Astrocyte (in vitro differentiated cells and primary cell): ENCODE measurements around the gene MBNL3. TPM values are rescaled to one million over a fixed set of nuclear protein-coding genes. Genes with fewer than 3 reads are reported as not detected.

Source experiments
- DNase-seq: peaks from one replicate; pipeline ENCODE4 v3.0.0-alpha.2; 2010; ENCODE audit warnings: low read depth
- FAIRE-seq: peaks from 2 replicates; lab custom pipeline; 2011; peaks lifted over from hg19 to GRCh38; lab: Jason Lieb, UNC
- H2AFZ ChIP-seq: 2 replicates; pipeline ENCODE4 v1.6.0; 2012; ENCODE audit warnings: low read depth, low read length, inconsistent platforms
- H3K27ac ChIP-seq: 2 replicates; pipeline ENCODE4 v1.5.1; 2011; ENCODE audit warnings: low read depth, low read length, inconsistent platforms
- H3K27me3 ChIP-seq: 2 replicates; pipeline ENCODE4 v1.6.0; 2011; ENCODE audit warnings: low read length, inconsistent platforms; ENCODE audit not compliant: insufficient read depth
- H3K36me3 ChIP-seq: 2 replicates; pipeline ENCODE4 v1.5.1; 2011; ENCODE audit warnings: low read length, inconsistent platforms; ENCODE audit not compliant: insufficient read depth
- H3K4me1 ChIP-seq: 2 replicates; pipeline ENCODE4 v1.5.1; 2011; ENCODE audit warnings: low read length, inconsistent platforms; ENCODE audit not compliant: insufficient read depth
- H3K4me2 ChIP-seq: 2 replicates; pipeline ENCODE4 v1.6.0; 2012; ENCODE audit warnings: low read length, inconsistent platforms
- H3K4me3 ChIP-seq: 2 replicates; pipeline ENCODE4 v1.5.1; 2011; ENCODE audit warnings: low read depth, mild to moderate bottlenecking, low read length, inconsistent platforms; ENCODE audit not compliant: insufficient read depth
- H3K79me2 ChIP-seq: 2 replicates; pipeline ENCODE4 v1.6.0; 2012; ENCODE audit warnings: mild to moderate bottlenecking, low read length, inconsistent platforms; ENCODE audit not compliant: insufficient read depth
- H3K9ac ChIP-seq: 2 replicates; pipeline ENCODE4 v1.6.0; 2012; ENCODE audit warnings: mild to moderate bottlenecking, low read length, inconsistent platforms
- H3K9me3 ChIP-seq: 2 replicates; pipeline ENCODE4 v1.5.1; 2012; ENCODE audit warnings: low read depth, mild to moderate bottlenecking, low read length, inconsistent platforms; ENCODE audit not compliant: insufficient read depth
- H4K20me1 ChIP-seq: 2 replicates; pipeline ENCODE4 v1.6.0; 2012; ENCODE audit warnings: low read length, inconsistent platforms; ENCODE audit not compliant: insufficient read depth
- H3K27ac Mint-ChIP-seq: one replicate; pipeline ENCODE4 v1.8.0; 2021; ENCODE audit warnings: mild to moderate bottlenecking, mixed read lengths; ENCODE audit not compliant: unreplicated experiment
- H3K27me3 Mint-ChIP-seq: one replicate; pipeline ENCODE4 v1.8.0; 2021; ENCODE audit warnings: low read depth, mixed read lengths; ENCODE audit not compliant: unreplicated experiment
- H3K36me3 Mint-ChIP-seq: one replicate; pipeline ENCODE4 v1.8.0; 2021; ENCODE audit warnings: low read depth, mixed read lengths; ENCODE audit not compliant: unreplicated experiment
- H3K4me1 Mint-ChIP-seq: one replicate; pipeline ENCODE4 v1.8.0; 2021; ENCODE audit warnings: low read depth, mixed read lengths; ENCODE audit not compliant: unreplicated experiment
- H3K4me3 Mint-ChIP-seq: one replicate; pipeline ENCODE4 v1.8.0; 2021; ENCODE audit warnings: mild to moderate bottlenecking, moderate library complexity, mixed read lengths; ENCODE audit not compliant: unreplicated experiment
- H3K9me3 Mint-ChIP-seq: one replicate; pipeline ENCODE4 v1.8.0; 2021; ENCODE audit warnings: mild to moderate bottlenecking, mixed read lengths; ENCODE audit not compliant: unreplicated experiment
- CTCF ChIP-seq: IDR thresholded peaks from 2 replicates; pipeline ENCODE4 v1.5.1; 2011; ENCODE audit warnings: low read depth, mild to moderate bottlenecking, inconsistent platforms, low read length, moderate library complexity; ENCODE audit not compliant: insufficient read depth
- EZH2 ChIP-seq: IDR thresholded peaks from 2 replicates; pipeline ENCODE4 v1.6.1; 2012; ENCODE audit warnings: mild to moderate bottlenecking, low read length, inconsistent platforms; ENCODE audit not compliant: insufficient read depth
- total RNA-seq: library from RNA; stranded (reverse); gene quantifications from 2 replicates; pipeline ENCODE4 v1.2.1, GENCODE V29; 2021

Gene MBNL3
- total RNA-seq, 1 donor from 2014 or later = 4.1 TPM

- Mint-ChIP-seq H3K4me3 (no peak overlapping the region), H3K4me1 (no peaks in the 10 kb centered on the region), H3K27ac (no peak overlapping the region), H3K9me3 (no peaks in the 10 kb centered on the region), H3K27me3 (peaks cover 7% of the 10 kb centered on the region), H3K36me3 (no peaks in the 10 kb centered on the region)
- no peak overlapping the region for H3K27ac ChIP-seq
- no peaks in the 10 kb centered on the region for H3K9me3 ChIP-seq
- H3K9ac ChIP-seq = no peak overlapping the region
- no peak overlapping the region for H3K4me2 ChIP-seq
- no peaks in the 10 kb centered on the region for H3K36me3 ChIP-seq
- no peak overlapping the region for H2AFZ ChIP-seq
- FAIRE-seq = peak; percentile 17
- H3K4me3 ChIP-seq = no peak overlapping the region
- peaks cover 3% of the 10 kb centered on the region for H3K27me3 ChIP-seq
- no peak for DNase-seq
- H3K4me1 ChIP-seq = no peaks in the 10 kb centered on the region
- H4K20me1 ChIP-seq = no peaks in the 10 kb centered on the region
- no peaks in the 10 kb centered on the region for H3K79me2 ChIP-seq
- TF ChIP-seq EZH2 (no peak), CTCF (no peak)
Measured at GRCh38 chrX:132493095-132493494, 4.3 kb upstream of the MBNL3 start.

GRCh38 chrX:132491191-132491590, 2.4 kb upstream of the MBNL3 start:
- TF ChIP-seq EZH2 = no peak
- TF ChIP-seq CTCF = no peak
- Histone ChIP-seq H2AFZ (no peak overlapping the region), H3K4me1 (no peaks in the 10 kb centered on the region), H4K20me1 (no peaks in the 10 kb centered on the region), H3K4me2 (no peak overlapping the region), H3K79me2 (no peaks in the 10 kb centered on the region), H3K9ac (no peak overlapping the region), H3K27me3 (peaks cover 3% of the 10 kb centered on the region), H3K4me3 (no peak overlapping the region), H3K27ac (no peak overlapping the region), H3K9me3 (no peaks in the 10 kb centered on the region), H3K36me3 (no peaks in the 10 kb centered on the region)
- DNase-seq (no peak), FAIRE-seq (peak; percentile 68)
- H3K4me1 Mint-ChIP-seq = no peaks in the 10 kb centered on the region
- no peak overlapping the region for H3K4me3 Mint-ChIP-seq
- no peaks in the 10 kb centered on the region for H3K9me3 Mint-ChIP-seq
- peaks cover 7% of the 10 kb centered on the region for H3K27me3 Mint-ChIP-seq
- no peak overlapping the region for H3K27ac Mint-ChIP-seq
- no peaks in the 10 kb centered on the region for H3K36me3 Mint-ChIP-seq

GRCh38 chrX:132489578-132490419, 961 bp upstream of the MBNL3 start:
- Histone ChIP-seq H4K20me1 (no peaks in the 10 kb centered on the region), H3K9ac (peak overlapping the region; percentile 67), H3K27ac (no peak overlapping the region), H3K27me3 (peaks cover 3% of the 10 kb centered on the region), H3K4me1 (no peaks in the 10 kb centered on the region), H2AFZ (peak overlapping the region; percentile 78), H3K36me3 (no peaks in the 10 kb centered on the region), H3K79me2 (no peaks in the 10 kb centered on the region), H3K4me3 (peak overlapping the region; percentile 63), H3K9me3 (no peaks in the 10 kb centered on the region), H3K4me2 (peak overlapping the region; percentile 89)
- no peak for TF ChIP-seq CTCF
- TF ChIP-seq EZH2 = no peak
- H3K4me1 Mint-ChIP-seq = no peaks in the 10 kb centered on the region
- H3K27ac Mint-ChIP-seq = no peak overlapping the region
- no peaks in the 10 kb centered on the region for H3K36me3 Mint-ChIP-seq
- H3K9me3 Mint-ChIP-seq = no peaks in the 10 kb centered on the region
- DNase-seq = no peak
- peak overlapping the region; percentile 89 for H3K4me3 Mint-ChIP-seq
- FAIRE-seq = no peak
- H3K27me3 Mint-ChIP-seq = peaks cover 7% of the 10 kb centered on the region
